Left lung (tissue), 10 donors: ENCODE results near the gene RHOT1. TPM values are rescaled to one million over a fixed set of nuclear protein-coding genes. Genes with fewer than 3 reads are reported as not detected.

ENCODE experiments used
- ATAC-seq: fragments of 200-7000 bp; cut with Tn5 transposase; one replicate; pipeline ENCODE4 v1.9.1; 2020; ENCODE audit warnings: moderate library complexity
- DNase-seq, 4 donors: peaks; one replicate each; pipeline ENCODE4 v3.0.0-alpha.2; 2013 to 2020
- H3K27ac ChIP-seq, 2 donors: fragments of 200-600 bp; sonication (generic) in 1 of 2; one replicate each; pipeline versions ENCODE4 v1.5.0 to v1.8.0; 2020 to 2021
- H3K27me3 ChIP-seq, 2 donors: fragments of 200-600 bp; sonication (generic) in 1 of 2; one replicate each; pipeline versions ENCODE4 v1.5.0 to v1.8.0; 2020 to 2021
- H3K36me3 ChIP-seq, 2 donors: fragments of 200-600 bp; sonication (generic) in 1 of 2; one replicate each; pipeline versions ENCODE4 v1.5.0 to v1.8.0; 2020 to 2021
- H3K4me1 ChIP-seq, 2 donors: fragments of 200-600 bp; one replicate each; pipeline ENCODE4 v1.8.0; 2021
- H3K4me3 ChIP-seq, 2 donors: fragments of 200-600 bp; sonication (generic) in 1 of 2; one replicate each; pipeline versions ENCODE4 v1.5.0 to v1.8.0; 2020 to 2021; ENCODE audit warnings: mild to moderate bottlenecking in 1 of 2
- H3K9me3 ChIP-seq, 2 donors: fragments of 200-600 bp; sonication (generic) in 1 of 2; one replicate each; pipeline versions ENCODE4 v1.5.0 to v1.8.0; 2020 to 2021
- intact Hi-C, 2 donors: fragments of 100-400 bp; cut with DNase I; formaldehyde crosslinking; loops; one replicate each; pipeline versions ENCODE4 v1.11.2 to v1.14.2; 2022
- polyA plus RNA-seq, 6 donors: library from polyadenylated mRNA; unstranded; fragments of 120-200 nt; gene quantifications; one replicate each; pipeline ENCODE4 v1.2.1, GENCODE V29; 2013; ENCODE audit not compliant: insufficient read length in 6 of 6
- total RNA-seq, 2 donors: library from RNA; stranded (reverse); fragmentation: NEBNext Ultra II Directional; extraction: Animal tissue kit (Norgen Biotek cat#: 25700); gene quantifications; one replicate each; pipeline ENCODE4 v1.2.1, GENCODE V29; 2021
- TF ChIP-seq, protein P1 (sequence below), 2 donors: fragments of 200-600 bp; sonication (generic) in 1 of 2; IDR thresholded peaks; one replicate each; pipeline versions ENCODE4 v1.5.0 to v1.8.0; 2021; ENCODE audit warnings: antibody characterized with exemption in 2 of 2
- donor health status: DM: no; HTN: yes; CAD: no.
- donor health status: DM: no; HTN: no; CAD: no.

Gene RHOT1
- total and polyA plus RNA-seq, 8 donors, result 37.9 to 65.6 (median 58.5) TPM

DNA sequence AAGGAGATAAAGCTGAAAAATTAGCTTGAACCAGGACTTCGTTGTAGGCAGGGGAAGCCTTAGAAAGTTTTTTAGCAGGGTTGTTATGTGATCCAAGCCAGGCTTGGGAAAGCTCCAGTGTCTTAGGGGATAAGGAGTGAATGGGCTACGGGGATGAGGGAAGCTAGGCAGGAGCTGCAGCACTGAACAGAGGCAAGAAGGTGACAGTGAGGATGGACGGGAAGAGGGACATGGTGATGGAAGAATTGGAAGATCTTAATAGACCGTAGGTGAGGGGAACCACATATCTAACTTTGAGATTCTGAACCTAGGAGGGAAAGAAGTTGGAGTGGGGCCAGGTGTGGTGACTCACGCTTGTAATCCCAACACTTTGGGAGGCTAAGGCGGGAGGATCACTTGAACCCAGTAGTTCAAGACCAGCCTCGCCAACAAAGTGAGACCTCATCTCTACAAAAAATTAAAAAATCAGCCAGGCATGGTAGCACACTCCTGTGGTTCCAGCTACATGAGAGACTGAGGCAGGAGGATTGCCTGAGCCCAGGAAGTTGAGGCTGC lies 126.5 kb downstream of the RHOT1 start:
- DNase-seq (no peak), ATAC-seq (no peak)
- Histone ChIP-seq H3K36me3 (no peaks in the 10 kb centered on the region), H3K27ac (no peak overlapping the region), H3K9me3 (no peaks in the 10 kb centered on the region), H3K4me1 (peaks cover 18 to 25% of the 10 kb centered on the region in 2 donors), H3K4me3 (no peak overlapping the region), H3K27me3 (peaks cover 16 to 94% of the 10 kb centered on the region in 2 donors)
- TF ChIP-seq, protein P1, sequence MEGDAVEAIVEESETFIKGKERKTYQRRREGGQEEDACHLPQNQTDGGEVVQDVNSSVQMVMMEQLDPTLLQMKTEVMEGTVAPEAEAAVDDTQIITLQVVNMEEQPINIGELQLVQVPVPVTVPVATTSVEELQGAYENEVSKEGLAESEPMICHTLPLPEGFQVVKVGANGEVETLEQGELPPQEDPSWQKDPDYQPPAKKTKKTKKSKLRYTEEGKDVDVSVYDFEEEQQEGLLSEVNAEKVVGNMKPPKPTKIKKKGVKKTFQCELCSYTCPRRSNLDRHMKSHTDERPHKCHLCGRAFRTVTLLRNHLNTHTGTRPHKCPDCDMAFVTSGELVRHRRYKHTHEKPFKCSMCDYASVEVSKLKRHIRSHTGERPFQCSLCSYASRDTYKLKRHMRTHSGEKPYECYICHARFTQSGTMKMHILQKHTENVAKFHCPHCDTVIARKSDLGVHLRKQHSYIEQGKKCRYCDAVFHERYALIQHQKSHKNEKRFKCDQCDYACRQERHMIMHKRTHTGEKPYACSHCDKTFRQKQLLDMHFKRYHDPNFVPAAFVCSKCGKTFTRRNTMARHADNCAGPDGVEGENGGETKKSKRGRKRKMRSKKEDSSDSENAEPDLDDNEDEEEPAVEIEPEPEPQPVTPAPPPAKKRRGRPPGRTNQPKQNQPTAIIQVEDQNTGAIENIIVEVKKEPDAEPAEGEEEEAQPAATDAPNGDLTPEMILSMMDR (IDR thresholded peaks at IDR 0.05), result no peak
- intact Hi-C loops, result no loop called here

DNA sequence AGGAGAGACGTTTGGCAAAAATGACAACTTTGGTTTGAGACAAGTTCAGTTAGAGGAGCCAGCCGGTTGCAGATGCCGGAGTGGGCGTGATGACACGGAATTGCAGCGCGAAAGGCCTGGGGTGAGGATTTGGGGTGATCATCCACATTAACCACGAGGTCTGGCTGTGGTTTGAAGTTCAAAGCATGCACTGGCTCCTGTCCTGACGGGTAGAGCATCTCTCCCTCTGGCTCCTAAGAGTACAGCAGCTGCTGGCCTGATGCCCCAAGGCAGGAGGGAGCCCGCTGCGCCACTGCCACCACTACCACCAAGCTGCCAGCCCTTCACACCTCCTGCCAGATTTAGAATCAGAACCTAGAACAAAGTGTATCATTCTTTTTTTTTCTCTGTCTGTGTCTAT lies 127.1 kb downstream of the RHOT1 start:
- no peak overlapping the region for H3K27ac ChIP-seq
- no peaks in the 10 kb centered on the region for H3K36me3 ChIP-seq
- no peaks in the 10 kb centered on the region for H3K9me3 ChIP-seq
- peaks cover 16 to 94% of the 10 kb centered on the region in 2 donors for H3K27me3 ChIP-seq
- TF ChIP-seq, protein P1 (IDR thresholded peaks at IDR 0.05), result no peak
- H3K4me3 ChIP-seq, result no peak overlapping the region
- intact Hi-C loops, result no loop called here
- ATAC-seq (no peak), DNase-seq (no peak)
- peaks cover 18 to 25% of the 10 kb centered on the region in 2 donors for H3K4me1 ChIP-seq

DNA sequence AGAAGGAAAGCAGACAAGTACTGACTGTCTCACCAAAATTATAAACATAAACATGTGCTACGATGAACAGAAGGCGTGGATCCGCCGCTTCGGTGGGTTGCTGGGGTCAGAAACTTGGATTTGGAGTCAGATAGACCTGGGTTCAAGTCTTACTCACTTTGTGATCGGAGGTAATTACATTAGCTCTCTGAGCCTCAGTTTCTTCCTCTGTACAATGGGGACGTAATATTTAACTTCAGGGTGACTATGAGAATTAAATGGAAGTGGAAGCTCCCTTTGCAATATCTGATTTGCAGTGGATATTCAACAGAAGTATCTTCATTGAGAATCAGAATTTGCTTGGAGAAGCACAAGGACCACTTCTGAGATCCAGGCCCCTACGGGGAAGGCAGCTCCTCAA lies 129.5 kb downstream of the RHOT1 start:
- DNase-seq, result no peak
- H3K36me3 ChIP-seq, result no peaks in the 10 kb centered on the region
- ATAC-seq, result no peak
- peaks cover 9 to 82% of the 10 kb centered on the region in 2 donors for H3K27me3 ChIP-seq
- no peak overlapping the region for H3K27ac ChIP-seq
- no peaks in the 10 kb centered on the region for H3K9me3 ChIP-seq
- intact Hi-C loops, result no loop called here
- TF ChIP-seq, protein P1 (IDR thresholded peaks at IDR 0.05), result no peak
- H3K4me3 ChIP-seq, result no peak overlapping the region
- H3K4me1 ChIP-seq, result peaks cover 5 to 15% of the 10 kb centered on the region in 2 donors

DNA sequence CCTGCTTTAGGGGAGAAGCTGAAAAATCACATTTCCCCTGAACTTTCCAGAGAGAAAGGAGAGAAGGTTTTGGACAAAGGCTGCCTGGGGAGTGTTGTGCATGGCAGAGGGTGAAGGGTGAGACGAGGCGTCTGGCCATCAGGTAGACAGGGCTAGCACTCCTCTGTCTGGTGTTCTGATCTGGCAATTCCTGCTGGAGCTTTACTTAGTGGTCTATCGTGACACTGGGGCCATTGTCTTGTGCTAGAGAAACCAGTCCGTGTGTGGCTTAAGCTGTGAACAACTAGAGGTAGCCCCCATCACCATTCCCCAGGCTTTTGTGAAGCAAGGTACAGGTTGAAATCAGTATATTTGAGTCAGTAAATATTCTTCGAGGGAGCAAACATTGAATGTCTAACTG lies 131.8 kb downstream of the RHOT1 start:
- peaks cover 0 to 5% of the 10 kb centered on the region in 2 donors for H3K4me1 ChIP-seq
- H3K27ac ChIP-seq, result no peak overlapping the region
- H3K27me3 ChIP-seq, result peaks cover 0 to 59% of the 10 kb centered on the region in 2 donors
- H3K4me3 ChIP-seq, result no peak overlapping the region
- no peaks in the 10 kb centered on the region for H3K36me3 ChIP-seq
- TF ChIP-seq, protein P1 (IDR thresholded peaks at IDR 0.05), result no peak
- no peak for ATAC-seq
- intact Hi-C loops, result no loop called here
- H3K9me3 ChIP-seq, result no peaks in the 10 kb centered on the region
- DNase-seq, result no peak

DNA sequence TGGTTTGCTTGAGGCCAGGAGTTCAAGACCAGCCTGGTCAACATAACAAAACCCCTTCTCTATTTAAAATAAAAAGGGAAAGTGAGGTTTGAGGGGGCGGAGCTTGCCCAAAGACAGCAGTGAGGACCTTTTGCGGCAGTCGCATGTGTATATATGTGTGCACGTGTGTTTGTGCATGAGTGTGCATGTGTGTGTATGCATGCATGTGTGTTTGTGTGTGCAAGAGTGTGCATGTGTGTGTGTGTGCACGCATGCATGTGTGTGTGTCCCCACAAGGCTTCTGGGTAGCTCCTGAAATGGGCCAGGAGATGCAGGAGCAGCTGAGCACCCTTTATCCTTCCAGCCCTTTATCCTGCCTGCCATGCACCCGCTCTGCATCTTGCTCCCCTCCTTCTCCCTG lies 132.3 kb downstream of the RHOT1 start:
- no peak overlapping the region for H3K27ac ChIP-seq
- peaks cover 0 to 54% of the 10 kb centered on the region in 2 donors for H3K27me3 ChIP-seq
- H3K4me3 ChIP-seq, result no peak overlapping the region
- intact Hi-C loops, result no loop called here
- ATAC-seq, result no peak
- peaks cover 0 to 5% of the 10 kb centered on the region in 2 donors for H3K4me1 ChIP-seq
- DNase-seq, result no peak
- TF ChIP-seq, protein P1 (IDR thresholded peaks at IDR 0.05), result no peak
- no peaks in the 10 kb centered on the region for H3K36me3 ChIP-seq
- no peaks in the 10 kb centered on the region for H3K9me3 ChIP-seq

Other genes with a start within 250 kb of the RHOT1 start
- 10 to 100 TPM; 45.3 to 61.7 TPM for gene UTP6, start 240.8 kb upstream of the RHOT1 start, total RNA-seq
- 10 to 100 TPM; 74.2 to 96.5 (median 85.9) TPM for gene UTP6, start 240.8 kb upstream of the RHOT1 start, polyA plus RNA-seq
- 10 to 100 TPM; 26.0 to 27.9 TPM for gene SUZ12, start 205.5 kb upstream of the RHOT1 start, total RNA-seq
- gene SUZ12, start 205.5 kb upstream of the RHOT1 start, polyA plus RNA-seq, result 10 to 100 TPM; 41.7 to 49.0 (median 44.1) TPM
- gene LRRC37B, start 135.1 kb upstream of the RHOT1 start, total RNA-seq, result 10 to 100 TPM; 11.4 to 17.7 TPM
- 10 to 100 TPM; 25.9 to 44.6 (median 36.7) TPM for gene LRRC37B, start 135.1 kb upstream of the RHOT1 start, polyA plus RNA-seq
- gene RHBDL3, start 123.3 kb downstream of the RHOT1 start, total RNA-seq, result under 1 TPM; 0.26 to 0.38 TPM
- gene RHBDL3, start 123.3 kb downstream of the RHOT1 start, polyA plus RNA-seq, result 1 to 10 TPM; 1.2 to 2.2 (median 1.7) TPM
- gene C17orf75, start 199.7 kb downstream of the RHOT1 start, total RNA-seq, result 10 to 100 TPM; 14.0 to 14.3 TPM
- 10 to 100 TPM; 32.1 to 40.9 (median 35.1) TPM for gene C17orf75, start 199.7 kb downstream of the RHOT1 start, polyA plus RNA-seq
- 100 to 1,000 TPM; 130 to 166 TPM for gene ZNF207, start 207.7 kb downstream of the RHOT1 start, total RNA-seq
- gene ZNF207, start 207.7 kb downstream of the RHOT1 start, polyA plus RNA-seq, result 100 to 1,000 TPM; 248 to 319 (median 252) TPM